Neural cell (in vitro differentiated cells): ENCODE measurements around the gene CRTC1. TPM values are rescaled to one million over a fixed set of nuclear protein-coding genes. Genes with fewer than 3 reads are reported as not detected.

ENCODE experiments used
- H2AFZ ChIP-seq: fragments of 200-600, 300-800 bp; sonication (generic), shearing (Covaris generic); 2 replicates; pipeline ENCODE4 v1.6.0; 2014; ENCODE audit warnings: low read depth, mild to moderate bottlenecking, antibody characterized with exemption, low read length, moderate library complexity
- H3F3A ChIP-seq: fragments of 200-600 bp; shearing (Covaris generic); 2 replicates; pipeline ENCODE4 v1.6.1; 2016; ENCODE audit warnings: mild to moderate bottlenecking, moderate library complexity, mixed read lengths, antibody characterized with exemption, low read length; ENCODE audit not compliant: insufficient read depth, poor library complexity, severe bottlenecking
- H3K27ac ChIP-seq: fragments of 200-600, 300-800 bp; sonication (generic), shearing (Covaris generic); 2 replicates; pipeline ENCODE4 v1.5.1; 2014; ENCODE audit warnings: mild to moderate bottlenecking, low read length, moderate library complexity
- H3K27me3 ChIP-seq: fragments of 300-800, 200-600 bp; sonication (generic), shearing (Covaris generic); 2 replicates; pipeline ENCODE4 v1.6.0; 2014; ENCODE audit warnings: mild to moderate bottlenecking, low read depth, low read length, moderate library complexity; ENCODE audit not compliant: insufficient read depth
- H3K36me3 ChIP-seq: fragments of 300-800, 200-600 bp; sonication (generic), shearing (Covaris generic); 2 replicates; pipeline ENCODE4 v1.5.1; 2014; ENCODE audit warnings: mild to moderate bottlenecking, antibody characterized with exemption, low read length, moderate library complexity; ENCODE audit not compliant: insufficient read depth
- H3K4me2 ChIP-seq: fragments of 300-800, 200-600 bp; sonication (generic), shearing (Covaris generic); 2 replicates; pipeline ENCODE4 v1.6.0; 2014; ENCODE audit warnings: mild to moderate bottlenecking, low read length
- H3K4me3 ChIP-seq: fragments of 300-800, 200-600 bp; sonication (generic), shearing (Covaris generic); 2 replicates; pipeline ENCODE4 v1.5.1; 2014; ENCODE audit warnings: mild to moderate bottlenecking, low read length, moderate library complexity
- H3K79me2 ChIP-seq: fragments of 200-600 bp; shearing (Covaris generic); replicated peaks from 2 replicates; pipeline ENCODE4 v1.6.0; 2014; ENCODE audit warnings: mild to moderate bottlenecking, low read length, moderate library complexity; ENCODE audit not compliant: insufficient read depth
- H3K9ac ChIP-seq: fragments of 300-800, 200-600 bp; sonication (generic), shearing (Covaris generic); 2 replicates; pipeline ENCODE4 v1.6.1; 2016; ENCODE audit warnings: mild to moderate bottlenecking, low read length, mixed read lengths
- H3K9me2 ChIP-seq: fragments of 200-600 bp; shearing (Covaris generic); 2 replicates; pipeline ENCODE4 v1.6.1; 2016; ENCODE audit warnings: mild to moderate bottlenecking, low read length, mixed read lengths; ENCODE audit not compliant: insufficient read depth
- H3K9me3 ChIP-seq: fragments of 200-600, 300-800 bp; sonication (generic), shearing (Covaris generic); 2 replicates; pipeline ENCODE4 v1.6.1; 2016; ENCODE audit warnings: mild to moderate bottlenecking, mixed run types, low read length, moderate library complexity, mixed read lengths
- H4K20me1 ChIP-seq: fragments of 200-600 bp; shearing (Covaris generic); 2 replicates; pipeline ENCODE4 v1.6.1; 2016; ENCODE audit warnings: mild to moderate bottlenecking, mixed run types; ENCODE audit not compliant: insufficient read depth
- CTCF ChIP-seq: fragments of 450-650 bp; IDR thresholded peaks from 2 replicates; pipeline ENCODE4 v1.5.1; 2014; ENCODE audit warnings: antibody characterized with exemption, mild to moderate bottlenecking, moderate library complexity; ENCODE audit not compliant: poor library complexity, severe bottlenecking
- EP300 ChIP-seq: fragments of 450-650 bp; conservative IDR thresholded peaks from 2 replicates; pipeline ENCODE4 v1.6.1; 2014; ENCODE audit warnings: antibody characterized with exemption, mild to moderate bottlenecking, moderate library complexity; ENCODE audit not compliant: poor library complexity, severe bottlenecking
- EZH2 ChIP-seq: fragments of 200-600, 300-800 bp; shearing (Covaris generic), sonication (generic); IDR thresholded peaks from 2 replicates; pipeline ENCODE4 v1.6.1; 2014; ENCODE audit warnings: antibody characterized with exemption, low read length, borderline replicate concordance, mild to moderate bottlenecking; ENCODE audit not compliant: insufficient read depth, poor library complexity, severe bottlenecking
- MXI1 ChIP-seq: fragments of 450-650 bp; conservative IDR thresholded peaks from 2 replicates; pipeline ENCODE4 v1.6.1; 2014; ENCODE audit warnings: antibody characterized with exemption, mild to moderate bottlenecking; ENCODE audit not compliant: poor library complexity, severe bottlenecking
- POLR2AphosphoS5 ChIP-seq: IDR thresholded peaks from 2 replicates; pipeline ENCODE4 v1.6.1; 2012
- RAD21 ChIP-seq: fragments of 450-650 bp; conservative IDR thresholded peaks from 2 replicates; pipeline ENCODE4 v1.6.1; 2014; ENCODE audit warnings: antibody characterized with exemption, mild to moderate bottlenecking, moderate library complexity
- REST ChIP-seq: IDR thresholded peaks from 2 replicates; pipeline ENCODE4 v1.6.1; 2012; ENCODE audit warnings: borderline replicate concordance
- SMC3 ChIP-seq: fragments of 450-650 bp; conservative IDR thresholded peaks from 2 replicates; pipeline ENCODE4 v1.6.1; 2014; ENCODE audit warnings: antibody characterized with exemption, mild to moderate bottlenecking, moderate library complexity; ENCODE audit not compliant: poor library complexity
- TAF1 ChIP-seq: IDR thresholded peaks from 2 replicates; pipeline ENCODE4 v1.6.1; 2012; ENCODE audit warnings: low read depth
- polyA plus RNA-seq: library from polyadenylated mRNA; depleted of rRNA; stranded (reverse); fragments of >200 nt; gene quantifications from 2 replicates; pipeline ENCODE4 v1.2.3, GENCODE V29; 2014

The CRTC1 gene
- polyA plus RNA-seq, 1 donor from 2014 or later, result 10.4 TPM

GRCh38 chr19:18654469-18654868, 29.0 kb upstream of the CRTC1 start:
- H3K9me3 ChIP-seq, result no peaks in the 10 kb centered on the region
- H3K9ac ChIP-seq, result no peak overlapping the region
- H4K20me1 ChIP-seq, result no peaks in the 10 kb centered on the region
- no peaks in the 10 kb centered on the region for H3K36me3 ChIP-seq
- no peak overlapping the region for H3K4me2 ChIP-seq
- H3K9me2 ChIP-seq, result no peaks in the 10 kb centered on the region
- H3K4me3 ChIP-seq, result no peak overlapping the region
- no peaks in the 10 kb centered on the region for H3K27me3 ChIP-seq
- TF ChIP-seq RAD21 (no peak), CTCF (no peak), TAF1 (no peak), EZH2 (no peak), SMC3 (no peak), POLR2AphosphoS5 (no peak), EP300 (no peak), MXI1 (no peak), REST (no peak)
- H3F3A ChIP-seq, result no peaks in the 10 kb centered on the region
- peaks cover 4% of the 10 kb centered on the region for H3K79me2 ChIP-seq
- H3K27ac ChIP-seq, result no peak overlapping the region
- no peak overlapping the region for H2AFZ ChIP-seq

- no peaks in the 10 kb centered on the region for H4K20me1 ChIP-seq
- H3K36me3 ChIP-seq, result no peaks in the 10 kb centered on the region
- no peak overlapping the region for H3K4me2 ChIP-seq
- no peaks in the 10 kb centered on the region for H3F3A ChIP-seq
- no peak for TF ChIP-seq TAF1
- no peak for TF ChIP-seq MXI1
- TF ChIP-seq EZH2, result no peak
- TF ChIP-seq EP300, result no peak
- no peak for TF ChIP-seq POLR2AphosphoS5
- TF ChIP-seq REST, result no peak
- H3K27me3 ChIP-seq, result no peaks in the 10 kb centered on the region
- H3K79me2 ChIP-seq, result peaks cover 4% of the 10 kb centered on the region
- no peak overlapping the region for H2AFZ ChIP-seq
- no peaks in the 10 kb centered on the region for H3K9me2 ChIP-seq
- no peaks in the 10 kb centered on the region for H3K9me3 ChIP-seq
- H3K4me3 ChIP-seq, result no peak overlapping the region
- no peak overlapping the region for H3K9ac ChIP-seq
- no peak overlapping the region for H3K27ac ChIP-seq
Measured at GRCh38 chr19:18655173-18655844, 28.2 kb upstream of the CRTC1 start.
